ENCODE measurements around the gene DRD2. TPM values are rescaled to one million over a fixed set of nuclear protein-coding genes. Genes with fewer than 3 reads are reported as not detected.

DRD2 gene
- polyA plus RNA-seq, 4 donors: 0.28 to 0.41 TPM; not detected in 2

DNA sequence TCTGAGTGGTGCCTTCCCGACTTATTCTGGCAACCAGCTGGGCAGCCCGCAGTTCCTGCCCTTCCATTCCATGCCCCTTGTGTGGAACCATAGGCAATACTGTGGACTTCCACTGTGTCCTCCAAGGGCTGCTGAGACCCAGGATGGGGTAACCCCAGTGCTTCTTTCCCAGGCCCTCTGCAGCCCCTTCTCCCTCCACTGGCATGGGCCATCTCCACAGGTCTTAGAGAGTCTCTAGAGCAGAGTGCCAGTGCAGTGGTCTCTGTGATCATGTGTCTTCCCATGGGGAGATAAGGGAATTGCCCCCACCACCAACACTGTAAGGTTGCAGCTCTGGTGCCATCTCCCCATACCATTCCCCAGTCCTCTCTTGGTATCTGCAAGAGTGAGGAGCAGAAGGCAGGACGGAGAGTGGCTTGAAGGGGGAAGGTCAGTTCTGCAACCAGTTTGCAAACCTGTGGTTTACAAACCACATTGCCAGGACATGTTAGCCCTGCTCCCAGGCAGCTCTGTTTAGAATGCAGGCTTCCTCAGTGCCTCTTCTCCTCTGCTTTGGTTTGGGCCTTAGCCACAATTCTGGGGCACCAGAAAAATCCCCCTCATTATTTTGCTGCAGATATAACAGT is 20.9 kb upstream of the DRD2 start:
- H3K4me1 ChIP-seq (ENCODE audit: control insufficient read depth in 3 of 3, insufficient read depth in 2 of 3, low read depth in 1 of 3, low read length in 2 of 3): no peaks in the 10 kb centered on the region
- H3K27me3 ChIP-seq (ENCODE audit: control insufficient read depth in 3 of 3, insufficient read depth in 3 of 3, low read length in 3 of 3): peaks cover 0 to 2% (median 0%) of the 10 kb centered on the region in 3 donors
- no peak for FAIRE-seq
- H3K4me3 ChIP-seq (ENCODE audit: low read depth in 1 of 3, low read length in 3 of 3): no peak overlapping the region
- H3K27ac ChIP-seq (ENCODE audit: low read depth in 1 of 3, low read length in 2 of 3): no peak overlapping the region
- H3K9me3 ChIP-seq (ENCODE audit: control insufficient read depth in 2 of 2, insufficient read depth in 1 of 2, low read depth in 1 of 2, low read length in 1 of 2): no peaks in the 10 kb centered on the region
- no peak for DNase-seq
- WGBS, 3 donors: 81 to 84% (median 81%) methylated on average over 3 of the region's 3 CpGs
- H3K36me3 ChIP-seq (ENCODE audit: control insufficient read depth in 3 of 3, insufficient read depth in 2 of 3, low read depth in 1 of 3, low read length in 3 of 3): no peaks in the 10 kb centered on the region

DNA sequence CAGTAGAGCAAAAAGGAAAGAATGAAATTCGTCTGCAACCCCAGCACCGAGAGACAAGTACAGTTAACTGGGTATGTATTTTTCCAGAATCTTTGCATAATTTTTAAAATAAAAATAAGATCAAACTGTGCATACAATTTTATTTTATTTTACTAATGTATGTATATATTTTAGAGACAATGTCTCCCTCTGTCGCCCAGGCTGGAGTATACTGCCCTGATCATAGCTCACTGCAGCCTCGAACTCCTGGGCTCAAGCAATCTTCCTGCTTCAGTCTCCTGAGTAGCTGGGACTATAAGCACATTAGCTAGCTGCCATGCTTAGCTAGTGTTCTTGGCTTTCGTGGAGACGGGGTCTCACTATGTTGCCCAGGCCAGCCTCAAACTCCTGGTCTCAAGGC is 18.8 kb upstream of the DRD2 start:
- H3K9me3 ChIP-seq (ENCODE audit: control insufficient read depth in 2 of 2, insufficient read depth in 1 of 2, low read depth in 1 of 2, low read length in 1 of 2): no peaks in the 10 kb centered on the region
- no peak overlapping the region for H3K27ac ChIP-seq (ENCODE audit: low read depth in 1 of 3, low read length in 2 of 3)
- H3K4me3 ChIP-seq (ENCODE audit: low read depth in 1 of 3, low read length in 3 of 3): no peak overlapping the region
- no peak for FAIRE-seq
- peaks cover 0 to 2% (median 0%) of the 10 kb centered on the region in 3 donors for H3K27me3 ChIP-seq (ENCODE audit: control insufficient read depth in 3 of 3, insufficient read depth in 3 of 3, low read length in 3 of 3)
- WGBS, 3 donors: 66 to 87% (median 76%) methylated on average over 6 of the region's 6 CpGs
- H3K36me3 ChIP-seq (ENCODE audit: control insufficient read depth in 3 of 3, insufficient read depth in 2 of 3, low read depth in 1 of 3, low read length in 3 of 3): no peaks in the 10 kb centered on the region
- DNase-seq: no peak
- no peaks in the 10 kb centered on the region for H3K4me1 ChIP-seq (ENCODE audit: control insufficient read depth in 3 of 3, insufficient read depth in 2 of 3, low read depth in 1 of 3, low read length in 2 of 3)

DNA sequence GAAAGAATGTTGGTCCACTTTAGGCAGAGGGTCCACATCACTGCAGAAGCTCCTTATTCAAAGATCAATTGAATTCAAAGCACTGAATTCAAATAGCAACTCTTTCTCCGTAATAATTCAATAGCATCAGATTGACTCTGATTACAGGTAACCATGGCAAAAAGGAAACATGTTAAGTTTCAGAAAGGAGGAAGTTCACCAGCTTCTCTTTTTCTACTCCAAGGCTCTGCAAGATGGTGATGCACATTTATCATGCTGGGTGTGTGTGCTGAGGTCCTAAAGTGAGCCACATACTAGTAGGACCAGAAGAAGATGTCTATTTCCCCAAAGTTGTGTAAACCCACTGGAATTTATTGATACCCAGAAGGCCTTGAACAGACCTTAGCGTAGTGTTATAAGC is 18.0 kb upstream of the DRD2 start:
- no peak for DNase-seq
- Histone ChIP-seq H3K9me3 (ENCODE audit: control insufficient read depth in 2 of 2, insufficient read depth in 1 of 2, low read depth in 1 of 2, low read length in 1 of 2) (no peaks in the 10 kb centered on the region), H3K4me3 (ENCODE audit: low read depth in 1 of 3, low read length in 3 of 3) (no peak overlapping the region), H3K36me3 (ENCODE audit: control insufficient read depth in 3 of 3, insufficient read depth in 2 of 3, low read depth in 1 of 3, low read length in 3 of 3) (no peaks in the 10 kb centered on the region), H3K4me1 (ENCODE audit: control insufficient read depth in 3 of 3, insufficient read depth in 2 of 3, low read depth in 1 of 3, low read length in 2 of 3) (no peaks in the 10 kb centered on the region), H3K27ac (ENCODE audit: low read depth in 1 of 3, low read length in 2 of 3) (no peak overlapping the region), H3K27me3 (ENCODE audit: control insufficient read depth in 3 of 3, insufficient read depth in 3 of 3, low read length in 3 of 3) (peaks cover 0 to 2% (median 0%) of the 10 kb centered on the region in 3 donors)
- WGBS, 3 donors: 83 to 87% (median 86%) methylated on average over 2 of the region's 2 CpGs
- no peak for FAIRE-seq

DNA sequence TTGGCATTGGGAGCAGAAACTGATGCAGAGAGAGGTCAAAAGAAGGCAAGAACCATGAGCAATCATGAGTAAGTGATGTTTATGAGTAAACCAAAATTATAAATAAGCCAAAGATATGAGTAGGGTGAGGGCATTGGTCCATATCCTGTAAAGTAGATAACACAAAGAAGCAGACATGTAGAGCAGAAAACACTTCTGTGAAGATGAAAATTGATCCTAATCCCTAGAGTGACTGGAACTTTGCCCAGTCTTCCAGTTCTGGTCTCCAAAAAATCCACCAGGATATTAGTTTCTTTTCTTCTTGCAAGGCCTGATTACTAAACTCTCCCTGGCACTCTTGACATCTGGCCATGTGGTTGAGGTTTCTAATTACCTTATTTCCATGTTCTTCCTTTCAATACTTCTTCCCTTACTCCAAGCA is 13.7 kb upstream of the DRD2 start:
- Histone ChIP-seq H3K4me3 (ENCODE audit: low read depth in 1 of 3, low read length in 3 of 3) (no peak overlapping the region), H3K4me1 (ENCODE audit: control insufficient read depth in 3 of 3, insufficient read depth in 2 of 3, low read depth in 1 of 3, low read length in 2 of 3) (no peaks in the 10 kb centered on the region), H3K27ac (ENCODE audit: low read depth in 1 of 3, low read length in 2 of 3) (no peak overlapping the region), H3K36me3 (ENCODE audit: control insufficient read depth in 3 of 3, insufficient read depth in 2 of 3, low read depth in 1 of 3, low read length in 3 of 3) (no peaks in the 10 kb centered on the region), H3K9me3 (ENCODE audit: control insufficient read depth in 2 of 2, insufficient read depth in 1 of 2, low read depth in 1 of 2, low read length in 1 of 2) (no peaks in the 10 kb centered on the region), H3K27me3 (ENCODE audit: control insufficient read depth in 3 of 3, insufficient read depth in 3 of 3, low read length in 3 of 3) (no peaks in the 10 kb centered on the region)
- no peak for FAIRE-seq
- no peak for DNase-seq

DNA sequence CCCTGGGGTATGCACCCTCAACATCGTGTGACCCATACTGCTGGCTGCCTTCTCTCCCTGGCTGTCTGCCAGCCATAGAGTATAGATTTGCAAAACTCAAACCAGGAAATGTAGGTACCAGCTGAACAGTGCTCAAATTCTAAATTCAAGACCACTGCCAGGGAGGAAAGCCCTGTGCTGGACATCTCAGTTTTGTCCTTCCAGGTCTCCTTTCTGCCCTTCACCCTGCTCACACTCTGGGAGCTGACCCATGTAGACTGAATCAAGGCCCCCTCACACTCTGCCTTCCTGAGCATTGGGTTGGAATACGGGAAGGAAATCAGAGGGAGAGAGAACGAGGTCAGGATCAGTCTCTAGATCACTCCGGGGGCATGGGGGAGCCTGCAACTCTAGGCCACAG is 12.4 kb upstream of the DRD2 start:
- H3K27me3 ChIP-seq (ENCODE audit: control insufficient read depth in 3 of 3, insufficient read depth in 3 of 3, low read length in 3 of 3): no peaks in the 10 kb centered on the region
- no peaks in the 10 kb centered on the region for H3K4me1 ChIP-seq (ENCODE audit: control insufficient read depth in 3 of 3, insufficient read depth in 2 of 3, low read depth in 1 of 3, low read length in 2 of 3)
- H3K36me3 ChIP-seq (ENCODE audit: control insufficient read depth in 3 of 3, insufficient read depth in 2 of 3, low read depth in 1 of 3, low read length in 3 of 3): no peaks in the 10 kb centered on the region
- H3K9me3 ChIP-seq (ENCODE audit: control insufficient read depth in 2 of 2, insufficient read depth in 1 of 2, low read depth in 1 of 2, low read length in 1 of 2): no peaks in the 10 kb centered on the region
- no peak overlapping the region for H3K4me3 ChIP-seq (ENCODE audit: low read depth in 1 of 3, low read length in 3 of 3)
- DNase-seq (no peak), FAIRE-seq (no peak)
- 67 to 84% (median 83%) methylated on average over 4 of the region's 4 CpGs for WGBS, 3 donors
- H3K27ac ChIP-seq (ENCODE audit: low read depth in 1 of 3, low read length in 2 of 3): no peak overlapping the region

DNA sequence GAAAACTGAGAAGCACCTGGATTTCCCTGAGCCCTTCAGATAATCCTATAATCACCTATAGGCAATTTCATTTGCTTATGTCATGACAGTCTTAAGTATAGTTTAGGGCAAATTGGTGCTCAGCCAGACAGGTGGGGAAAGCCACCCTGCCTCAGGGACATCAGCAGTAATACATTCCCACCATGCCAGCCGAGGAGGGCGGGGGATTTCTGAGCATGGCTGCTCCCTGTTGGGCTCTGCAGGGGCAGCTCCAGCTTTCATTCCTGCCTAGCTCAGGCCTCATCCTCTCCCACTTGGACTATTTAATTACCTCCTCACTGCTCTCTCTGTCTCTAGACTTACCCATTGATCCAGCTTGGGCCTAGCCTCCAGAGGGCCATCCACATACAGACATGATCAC is 9.0 kb upstream of the DRD2 start:
- Histone ChIP-seq H3K9me3 (ENCODE audit: control insufficient read depth in 2 of 2, insufficient read depth in 1 of 2, low read depth in 1 of 2, low read length in 1 of 2) (no peaks in the 10 kb centered on the region), H3K4me3 (ENCODE audit: low read depth in 1 of 3, low read length in 3 of 3) (no peak overlapping the region), H3K36me3 (ENCODE audit: control insufficient read depth in 3 of 3, insufficient read depth in 2 of 3, low read depth in 1 of 3, low read length in 3 of 3) (no peaks in the 10 kb centered on the region), H3K27me3 (ENCODE audit: control insufficient read depth in 3 of 3, insufficient read depth in 3 of 3, low read length in 3 of 3) (peaks cover 0 to 5% (median 0%) of the 10 kb centered on the region in 3 donors), H3K27ac (ENCODE audit: low read depth in 1 of 3, low read length in 2 of 3) (no peak overlapping the region), H3K4me1 (ENCODE audit: control insufficient read depth in 3 of 3, insufficient read depth in 2 of 3, low read depth in 1 of 3, low read length in 2 of 3) (no peaks in the 10 kb centered on the region)
- WGBS, 3 donors: 83 to 94% (median 84%) methylated on average over 2 of the region's 2 CpGs
- no peak for DNase-seq
- FAIRE-seq: no peak

DNA sequence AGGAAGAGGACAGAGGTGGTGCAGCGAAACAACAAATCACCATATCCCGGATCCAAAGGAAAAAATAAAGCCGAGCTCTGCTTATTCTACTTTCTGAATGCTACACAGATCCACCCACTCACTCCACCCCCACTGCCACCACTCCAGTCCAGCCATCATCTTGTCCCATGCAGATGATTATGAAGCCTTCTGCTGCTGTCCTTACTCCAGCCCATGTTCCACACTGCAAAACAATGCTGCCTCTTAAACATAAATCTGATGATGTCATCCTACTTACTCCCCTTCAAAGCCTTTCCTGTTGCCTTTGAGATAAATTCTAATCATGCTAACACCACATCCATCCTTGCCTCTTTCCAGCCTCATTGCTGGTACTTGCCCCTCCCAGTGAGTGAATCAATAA is 6.5 kb upstream of the DRD2 start:
- 76 to 87% (median 81%) methylated on average over 3 of the region's 3 CpGs for WGBS, 3 donors
- H3K27me3 ChIP-seq (ENCODE audit: control insufficient read depth in 3 of 3, insufficient read depth in 3 of 3, low read length in 3 of 3): peaks cover 0 to 17% (median 9%) of the 10 kb centered on the region in 3 donors
- no peak overlapping the region for H3K27ac ChIP-seq (ENCODE audit: low read depth in 1 of 3, low read length in 2 of 3)
- DNase-seq (no peak), FAIRE-seq (no peak)
- no peaks in the 10 kb centered on the region for H3K36me3 ChIP-seq (ENCODE audit: control insufficient read depth in 3 of 3, insufficient read depth in 2 of 3, low read depth in 1 of 3, low read length in 3 of 3)
- no peak overlapping the region for H3K4me3 ChIP-seq (ENCODE audit: low read depth in 1 of 3, low read length in 3 of 3)
- H3K9me3 ChIP-seq (ENCODE audit: control insufficient read depth in 2 of 2, insufficient read depth in 1 of 2, low read depth in 1 of 2, low read length in 1 of 2): no peaks in the 10 kb centered on the region
- no peaks in the 10 kb centered on the region for H3K4me1 ChIP-seq (ENCODE audit: control insufficient read depth in 3 of 3, insufficient read depth in 2 of 3, low read depth in 1 of 3, low read length in 2 of 3)

DNA sequence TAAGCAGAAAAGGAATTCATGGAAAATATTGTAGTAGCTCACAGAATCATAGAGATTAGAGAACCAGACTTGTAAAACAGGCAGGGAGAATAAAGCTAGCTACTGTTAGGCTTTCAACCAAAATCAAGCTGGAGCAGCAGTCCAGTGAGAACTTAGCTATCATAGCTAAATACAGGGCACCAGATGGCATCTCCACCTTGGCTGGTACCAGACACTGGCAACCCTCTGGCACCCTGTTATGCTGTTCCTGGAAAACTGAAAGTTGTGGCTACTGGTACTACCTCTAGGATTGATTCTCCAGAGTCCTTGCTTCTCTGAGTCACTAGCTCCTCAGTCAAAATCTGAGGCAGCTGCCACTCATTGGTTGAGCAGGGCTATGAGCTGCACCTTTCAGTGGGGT is 6.0 kb upstream of the DRD2 start:
- Histone ChIP-seq H3K27ac (ENCODE audit: low read depth in 1 of 3, low read length in 2 of 3) (no peak overlapping the region), H3K36me3 (ENCODE audit: control insufficient read depth in 3 of 3, insufficient read depth in 2 of 3, low read depth in 1 of 3, low read length in 3 of 3) (no peaks in the 10 kb centered on the region), H3K4me3 (ENCODE audit: low read depth in 1 of 3, low read length in 3 of 3) (no peak overlapping the region), H3K9me3 (ENCODE audit: control insufficient read depth in 2 of 2, insufficient read depth in 1 of 2, low read depth in 1 of 2, low read length in 1 of 2) (no peaks in the 10 kb centered on the region), H3K27me3 (ENCODE audit: control insufficient read depth in 3 of 3, insufficient read depth in 3 of 3, low read length in 3 of 3) (peaks cover 0 to 22% (median 12%) of the 10 kb centered on the region in 3 donors), H3K4me1 (ENCODE audit: control insufficient read depth in 3 of 3, insufficient read depth in 2 of 3, low read depth in 1 of 3, low read length in 2 of 3) (no peaks in the 10 kb centered on the region)
- no peak for FAIRE-seq
- DNase-seq: no peak

DNA sequence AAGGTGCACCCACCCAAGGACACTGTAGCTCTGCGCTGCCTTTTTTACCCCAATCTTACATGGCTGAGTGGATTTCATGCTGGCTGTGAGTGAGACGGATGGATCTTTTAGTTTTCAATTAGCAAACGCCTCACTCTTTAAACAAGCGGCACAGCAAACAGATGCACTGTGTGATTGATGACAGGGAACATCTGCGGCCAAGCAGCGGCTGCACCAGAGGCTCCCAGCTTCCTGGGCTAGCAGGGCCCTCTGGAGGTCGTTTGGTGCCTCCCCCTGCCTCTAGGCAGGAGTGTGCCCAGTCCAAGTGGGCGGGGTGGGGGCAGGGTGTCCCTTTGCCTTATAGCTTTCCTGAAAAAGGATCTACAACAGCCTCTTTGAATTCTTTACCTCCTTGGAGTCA is 2.1 kb upstream of the DRD2 start:
- WGBS, 3 donors: 22 to 30% (median 25%) methylated on average over 8 of the region's 8 CpGs
- Histone ChIP-seq H3K9me3 (ENCODE audit: control insufficient read depth in 2 of 2, insufficient read depth in 1 of 2, low read depth in 1 of 2, low read length in 1 of 2) (no peaks in the 10 kb centered on the region), H3K27me3 (ENCODE audit: control insufficient read depth in 3 of 3, insufficient read depth in 3 of 3, low read length in 3 of 3) (peaks cover 7 to 49% (median 33%) of the 10 kb centered on the region in 3 donors), H3K4me3 (ENCODE audit: low read depth in 1 of 3, low read length in 3 of 3) (no peak overlapping the region), H3K4me1 (ENCODE audit: control insufficient read depth in 3 of 3, insufficient read depth in 2 of 3, low read depth in 1 of 3, low read length in 2 of 3) (no peaks in the 10 kb centered on the region), H3K36me3 (ENCODE audit: control insufficient read depth in 3 of 3, insufficient read depth in 2 of 3, low read depth in 1 of 3, low read length in 3 of 3) (no peaks in the 10 kb centered on the region), H3K27ac (ENCODE audit: low read depth in 1 of 3, low read length in 2 of 3) (no peak overlapping the region)
- no peak for FAIRE-seq
- DNase-seq: peak in 1 of 2 donors; percentile 6

Data from small intestine (tissue), 7 donors.